SK-N-SH treated with all-trans-retinoic acid at 6 μM for 48 hours (cell line): ENCODE results near the gene SLK.
A peak's percentile ranks its signal among the peaks of the same experiment; 100 is the strongest.

ENCODE experiments used
- ATAC-seq: fragments of 200-7000 bp; cut with Tn5 transposase; 3 replicates; pipeline ENCODE4 v1.9.1; 2020; ENCODE audit warnings: mild to moderate bottlenecking, moderate library complexity
- ARNTL ChIP-seq: fragments of 450-650 bp; formaldehyde crosslinking; IDR thresholded peaks from 2 replicates; pipeline ENCODE4 v1.5.0; 2020; ENCODE audit warnings: low read depth, mild to moderate bottlenecking, moderate library complexity, borderline replicate concordance
- BACH2 ChIP-seq: fragments of 250-450 bp; sonication (Bioruptor Pico); IDR thresholded peaks from 2 replicates; pipeline ENCODE4 v1.9.0; 2021; ENCODE audit warnings: mild to moderate bottlenecking, borderline replicate concordance
- ESRRG ChIP-seq: fragments of 250-450 bp; sonication (Bioruptor Pico); IDR thresholded peaks from 2 replicates; pipeline ENCODE4 v1.6.1; 2021; ENCODE audit warnings: mild to moderate bottlenecking
- GLIS3 ChIP-seq: fragments of 250-450 bp; sonication (Bioruptor Pico); IDR thresholded peaks from 2 replicates; pipeline ENCODE4 v1.5.0; 2020; ENCODE audit warnings: mild to moderate bottlenecking, moderate library complexity
- ISL1 ChIP-seq: fragments of 250-450 bp; sonication (Bioruptor Pico); IDR thresholded peaks from 2 replicates; pipeline ENCODE4 v2.1.2; 2022; ENCODE audit warnings: mild to moderate bottlenecking, moderate library complexity
- OSR1 ChIP-seq: fragments of 250-450 bp; sonication (Bioruptor Pico); IDR thresholded peaks from 2 replicates; pipeline ENCODE4 v1.8.0; 2022; ENCODE audit warnings: moderate library complexity, mild to moderate bottlenecking, inconsistent platforms
- PPARA ChIP-seq: fragments of 250-450 bp; sonication (Bioruptor Pico); IDR thresholded peaks from 2 replicates; pipeline ENCODE4 v1.5.0; 2020; ENCODE audit warnings: mild to moderate bottlenecking, borderline replicate concordance
- RARB ChIP-seq: fragments of 250-450 bp; sonication (Bioruptor Pico); IDR thresholded peaks from 2 replicates; pipeline ENCODE4 v1.8.0; 2021; ENCODE audit warnings: mild to moderate bottlenecking, moderate library complexity
- SNAI2 ChIP-seq: fragments of 250-450 bp; sonication (Bioruptor Pico); IDR thresholded peaks from 2 replicates; pipeline ENCODE4 v1.5.0; 2020; ENCODE audit warnings: mild to moderate bottlenecking, moderate library complexity
- TCF4 ChIP-seq: fragments of 250-450 bp; sonication (Bioruptor Pico); IDR thresholded peaks from 2 replicates; pipeline ENCODE4 v1.8.0; 2021; ENCODE audit warnings: mild to moderate bottlenecking, moderate library complexity, borderline replicate concordance
- TOX ChIP-seq: fragments of 250-450 bp; sonication (Bioruptor Pico); IDR thresholded peaks from 2 replicates; pipeline ENCODE4 v1.8.0; 2021; ENCODE audit warnings: mild to moderate bottlenecking, moderate library complexity, borderline replicate concordance
- ZC3H10 ChIP-seq: fragments of 250-450 bp; sonication (Bioruptor Pico); IDR thresholded peaks from 2 replicates; pipeline ENCODE4 v1.5.1; 2021; ENCODE audit warnings: mild to moderate bottlenecking, moderate library complexity
- ZFP3 ChIP-seq: fragments of 250-450 bp; sonication (Bioruptor Pico); IDR thresholded peaks from 2 replicates; pipeline ENCODE4 v1.5.0; 2020; ENCODE audit warnings: mild to moderate bottlenecking, moderate library complexity
- ZFP30 ChIP-seq: fragments of 450-650 bp; formaldehyde crosslinking; IDR thresholded peaks from 2 replicates; pipeline ENCODE4 v1.5.0; 2022; ENCODE audit warnings: mild to moderate bottlenecking, moderate library complexity
- ZNF565 ChIP-seq: fragments of 450-650 bp; formaldehyde crosslinking; conservative IDR thresholded peaks from 2 replicates; pipeline ENCODE4 v1.5.0; 2020; ENCODE audit warnings: low read depth, mild to moderate bottlenecking, moderate library complexity
- ZNF70 ChIP-seq: fragments of 450-650 bp; formaldehyde crosslinking; IDR thresholded peaks from 2 replicates; pipeline ENCODE4 v1.5.0; 2020; ENCODE audit warnings: mild to moderate bottlenecking, moderate library complexity
- TF ChIP-seq, protein P1 (sequence below): fragments of 250-450 bp; sonication (Bioruptor Pico); IDR thresholded peaks from 2 replicates; pipeline ENCODE4 v1.5.1; 2021; ENCODE audit warnings: mild to moderate bottlenecking, moderate library complexity
- TF ChIP-seq, protein P2 (sequence below): fragments of 250-450 bp; sonication (Bioruptor Pico); IDR thresholded peaks from 2 replicates; pipeline ENCODE4 v1.5.1; 2020; ENCODE audit warnings: low read depth, mild to moderate bottlenecking, moderate library complexity
- TF ChIP-seq, protein P3 (sequence below): fragments of 250-450 bp; sonication (Bioruptor Pico); IDR thresholded peaks from 2 replicates; pipeline ENCODE4 v1.8.0; 2020; ENCODE audit warnings: mild to moderate bottlenecking, moderate library complexity, borderline replicate concordance
- TF ChIP-seq, protein P4 (sequence below): fragments of 250-450 bp; sonication (Bioruptor Pico); IDR thresholded peaks from 2 replicates; pipeline ENCODE4 v1.5.0; 2020; ENCODE audit warnings: mild to moderate bottlenecking, moderate library complexity

The SLK gene

DNA sequence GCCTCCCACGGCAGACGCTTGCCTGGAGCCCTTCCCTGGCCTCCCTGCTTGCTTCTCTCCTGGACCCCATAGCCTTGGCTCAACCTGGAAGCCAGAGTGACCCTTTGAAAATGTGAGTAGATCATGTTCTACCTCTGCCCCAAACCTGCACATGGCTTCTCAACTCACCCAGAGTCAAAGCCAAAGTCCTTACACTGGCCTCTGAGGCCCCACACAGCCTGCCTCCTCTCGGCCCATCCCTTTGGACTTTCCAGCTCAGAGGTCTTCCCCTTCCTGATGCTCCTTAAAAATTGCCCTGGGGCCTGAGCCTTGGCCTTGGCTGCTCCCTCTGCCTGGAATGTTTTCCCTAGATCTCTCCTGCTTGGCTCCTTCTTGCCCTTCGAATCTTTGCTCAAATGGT is 86.3 kb downstream of the SLK start (continued):
- TF ChIP-seq, protein P1, sequence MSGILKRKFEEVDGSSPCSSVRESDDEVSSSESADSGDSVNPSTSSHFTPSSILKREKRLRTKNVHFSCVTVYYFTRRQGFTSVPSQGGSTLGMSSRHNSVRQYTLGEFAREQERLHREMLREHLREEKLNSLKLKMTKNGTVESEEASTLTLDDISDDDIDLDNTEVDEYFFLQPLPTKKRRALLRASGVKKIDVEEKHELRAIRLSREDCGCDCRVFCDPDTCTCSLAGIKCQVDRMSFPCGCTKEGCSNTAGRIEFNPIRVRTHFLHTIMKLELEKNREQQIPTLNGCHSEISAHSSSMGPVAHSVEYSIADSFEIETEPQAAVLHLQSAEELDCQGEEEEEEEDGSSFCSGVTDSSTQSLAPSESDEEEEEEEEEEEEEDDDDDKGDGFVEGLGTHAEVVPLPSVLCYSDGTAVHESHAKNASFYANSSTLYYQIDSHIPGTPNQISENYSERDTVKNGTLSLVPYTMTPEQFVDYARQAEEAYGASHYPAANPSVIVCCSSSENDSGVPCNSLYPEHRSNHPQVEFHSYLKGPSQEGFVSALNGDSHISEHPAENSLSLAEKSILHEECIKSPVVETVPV (CRISPR knock-in tag): no peak

DNA sequence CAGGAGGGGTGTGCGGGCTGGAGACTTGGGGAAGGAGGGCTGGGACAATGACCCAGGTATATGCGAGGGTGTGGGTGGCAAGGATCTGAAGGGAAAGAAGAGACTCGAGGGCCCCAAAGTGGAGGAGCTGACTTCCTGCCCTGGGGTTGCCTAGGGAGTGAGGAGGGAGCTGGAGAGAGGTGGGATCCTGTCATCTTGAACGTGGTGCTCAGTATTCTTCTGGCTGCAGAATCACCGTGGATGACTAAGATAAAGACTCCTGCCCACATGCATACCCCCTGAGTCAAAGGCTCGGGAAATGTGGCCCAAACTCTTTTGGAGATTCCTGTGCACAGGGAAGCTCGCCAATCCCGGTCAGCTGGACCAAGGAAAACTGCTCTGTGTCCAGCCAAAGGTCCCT is 87.5 kb downstream of the SLK start:
- peak; percentile 57 for ATAC-seq
- TF ChIP-seq ARNTL (no peak), BACH2 (no peak), ESRRG (CRISPR knock-in tag) (no peak), TCF4 (CRISPR knock-in tag) (no peak), ZNF70 (CRISPR knock-in tag) (no peak), OSR1 (CRISPR knock-in tag) (no peak), ISL1 (CRISPR knock-in tag) (no peak), TOX (CRISPR knock-in tag) (no peak)
- TF ChIP-seq, protein P1 (CRISPR knock-in tag): no peak
- TF ChIP-seq, protein P2, sequence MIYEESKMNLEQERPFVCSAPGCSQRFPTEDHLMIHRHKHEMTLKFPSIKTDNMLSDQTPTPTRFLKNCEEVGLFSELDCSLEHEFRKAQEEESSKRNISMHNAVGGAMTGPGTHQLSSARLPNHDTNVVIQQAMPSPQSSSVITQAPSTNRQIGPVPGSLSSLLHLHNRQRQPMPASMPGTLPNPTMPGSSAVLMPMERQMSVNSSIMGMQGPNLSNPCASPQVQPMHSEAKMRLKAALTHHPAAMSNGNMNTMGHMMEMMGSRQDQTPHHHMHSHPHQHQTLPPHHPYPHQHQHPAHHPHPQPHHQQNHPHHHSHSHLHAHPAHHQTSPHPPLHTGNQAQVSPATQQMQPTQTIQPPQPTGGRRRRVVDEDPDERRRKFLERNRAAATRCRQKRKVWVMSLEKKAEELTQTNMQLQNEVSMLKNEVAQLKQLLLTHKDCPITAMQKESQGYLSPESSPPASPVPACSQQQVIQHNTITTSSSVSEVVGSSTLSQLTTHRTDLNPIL (CRISPR knock-in tag): no peak
- TF ChIP-seq, protein P3, sequence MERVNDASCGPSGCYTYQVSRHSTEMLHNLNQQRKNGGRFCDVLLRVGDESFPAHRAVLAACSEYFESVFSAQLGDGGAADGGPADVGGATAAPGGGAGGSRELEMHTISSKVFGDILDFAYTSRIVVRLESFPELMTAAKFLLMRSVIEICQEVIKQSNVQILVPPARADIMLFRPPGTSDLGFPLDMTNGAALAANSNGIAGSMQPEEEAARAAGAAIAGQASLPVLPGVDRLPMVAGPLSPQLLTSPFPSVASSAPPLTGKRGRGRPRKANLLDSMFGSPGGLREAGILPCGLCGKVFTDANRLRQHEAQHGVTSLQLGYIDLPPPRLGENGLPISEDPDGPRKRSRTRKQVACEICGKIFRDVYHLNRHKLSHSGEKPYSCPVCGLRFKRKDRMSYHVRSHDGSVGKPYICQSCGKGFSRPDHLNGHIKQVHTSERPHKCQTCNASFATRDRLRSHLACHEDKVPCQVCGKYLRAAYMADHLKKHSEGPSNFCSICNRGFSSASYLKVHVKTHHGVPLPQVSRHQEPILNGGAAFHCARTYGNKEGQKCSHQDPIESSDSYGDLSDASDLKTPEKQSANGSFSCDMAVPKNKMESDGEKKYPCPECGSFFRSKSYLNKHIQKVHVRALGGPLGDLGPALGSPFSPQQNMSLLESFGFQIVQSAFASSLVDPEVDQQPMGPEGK: no peak
- TF ChIP-seq, protein P4, sequence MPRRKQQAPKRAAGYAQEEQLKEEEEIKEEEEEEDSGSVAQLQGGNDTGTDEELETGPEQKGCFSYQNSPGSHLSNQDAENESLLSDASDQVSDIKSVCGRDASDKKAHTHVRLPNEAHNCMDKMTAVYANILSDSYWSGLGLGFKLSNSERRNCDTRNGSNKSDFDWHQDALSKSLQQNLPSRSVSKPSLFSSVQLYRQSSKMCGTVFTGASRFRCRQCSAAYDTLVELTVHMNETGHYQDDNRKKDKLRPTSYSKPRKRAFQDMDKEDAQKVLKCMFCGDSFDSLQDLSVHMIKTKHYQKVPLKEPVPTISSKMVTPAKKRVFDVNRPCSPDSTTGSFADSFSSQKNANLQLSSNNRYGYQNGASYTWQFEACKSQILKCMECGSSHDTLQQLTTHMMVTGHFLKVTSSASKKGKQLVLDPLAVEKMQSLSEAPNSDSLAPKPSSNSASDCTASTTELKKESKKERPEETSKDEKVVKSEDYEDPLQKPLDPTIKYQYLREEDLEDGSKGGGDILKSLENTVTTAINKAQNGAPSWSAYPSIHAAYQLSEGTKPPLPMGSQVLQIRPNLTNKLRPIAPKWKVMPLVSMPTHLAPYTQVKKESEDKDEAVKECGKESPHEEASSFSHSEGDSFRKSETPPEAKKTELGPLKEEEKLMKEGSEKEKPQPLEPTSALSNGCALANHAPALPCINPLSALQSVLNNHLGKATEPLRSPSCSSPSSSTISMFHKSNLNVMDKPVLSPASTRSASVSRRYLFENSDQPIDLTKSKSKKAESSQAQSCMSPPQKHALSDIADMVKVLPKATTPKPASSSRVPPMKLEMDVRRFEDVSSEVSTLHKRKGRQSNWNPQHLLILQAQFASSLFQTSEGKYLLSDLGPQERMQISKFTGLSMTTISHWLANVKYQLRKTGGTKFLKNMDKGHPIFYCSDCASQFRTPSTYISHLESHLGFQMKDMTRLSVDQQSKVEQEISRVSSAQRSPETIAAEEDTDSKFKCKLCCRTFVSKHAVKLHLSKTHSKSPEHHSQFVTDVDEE (CRISPR knock-in tag): no peak

DNA sequence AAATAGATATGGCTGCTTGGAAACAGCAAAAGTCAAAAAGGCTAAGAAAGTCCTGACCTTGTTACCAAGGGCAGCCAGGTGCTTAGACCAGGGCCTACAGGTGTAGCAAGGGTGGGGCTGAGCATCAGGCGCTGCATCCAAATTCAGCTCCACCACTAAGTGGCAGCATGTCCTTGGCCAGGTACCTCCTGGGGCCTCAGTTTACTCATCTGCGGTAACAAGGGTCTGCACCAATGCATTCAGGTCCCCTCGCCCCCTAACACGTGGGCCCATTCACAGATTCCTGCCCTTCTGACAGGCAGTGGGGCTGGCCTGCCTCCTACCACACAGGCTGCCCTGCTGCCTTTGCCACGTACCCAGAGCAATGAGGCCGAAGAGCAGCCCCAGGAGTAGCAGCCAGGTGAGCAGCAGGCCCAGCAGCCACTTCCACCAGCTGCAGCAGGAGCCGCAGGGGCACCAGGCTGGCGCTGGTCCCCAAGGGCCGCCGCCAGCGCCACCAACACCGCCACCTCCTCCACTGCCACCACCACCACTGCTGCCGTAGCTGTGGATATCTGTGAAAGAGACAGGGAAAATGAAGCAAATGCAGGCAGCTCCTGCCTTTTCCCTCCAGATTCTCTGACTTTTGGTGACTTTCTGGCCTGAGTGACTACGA is 89.8 kb downstream of the SLK start:
- no peak for ATAC-seq
- TF ChIP-seq SNAI2 (CRISPR knock-in tag): no peak
- no peak for TF ChIP-seq ZC3H10 (CRISPR knock-in tag)
- TF ChIP-seq ZFP30 (CRISPR knock-in tag): no peak
- TF ChIP-seq ZNF70 (CRISPR knock-in tag): no peak
- no peak for TF ChIP-seq BACH2
- TF ChIP-seq, protein P2 (CRISPR knock-in tag): no peak
- no peak for TF ChIP-seq ESRRG (CRISPR knock-in tag)
- TF ChIP-seq RARB: no peak

DNA sequence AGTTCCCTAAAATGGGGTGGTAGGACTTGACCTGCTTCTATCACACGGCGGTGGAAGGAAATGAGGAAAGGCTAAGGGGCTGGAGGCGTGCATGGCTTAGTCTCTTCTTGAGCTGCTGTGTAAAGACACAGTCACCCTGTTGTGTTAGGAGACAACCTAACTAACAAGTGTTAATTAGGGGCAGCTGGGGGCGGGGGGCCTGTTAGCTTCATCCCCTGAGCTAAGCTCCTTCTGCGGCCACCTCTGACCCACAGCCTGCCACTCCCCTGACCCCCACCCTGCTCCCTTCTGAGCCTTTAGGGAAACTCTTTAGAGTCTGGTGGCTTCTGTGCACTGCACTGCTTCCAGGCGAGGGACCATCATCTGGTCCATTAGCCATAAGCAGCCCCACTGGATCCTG is 90.8 kb downstream of the SLK start:
- TF ChIP-seq ZC3H10 (CRISPR knock-in tag) (no peak), BACH2 (no peak), GLIS3 (CRISPR knock-in tag) (no peak), PPARA (no peak), SNAI2 (CRISPR knock-in tag) (no peak), ZFP30 (CRISPR knock-in tag) (no peak), ZFP3 (CRISPR knock-in tag) (no peak), ZNF565 (CRISPR knock-in tag) (no peak), TCF4 (CRISPR knock-in tag) (no peak)
- TF ChIP-seq, protein P2 (CRISPR knock-in tag): no peak
- TF ChIP-seq, protein P1 (CRISPR knock-in tag): no peak
- no peak for ATAC-seq
